ENCODE data around the gene CDKN2B.

GRCh38 chr9:21972361-21972760, 36.7 kb downstream of the CDKN2B start:
- TF ChIP-seq CTCF (IDR thresholded peaks at IDR 0.05) (no peak), POLR2A (IDR thresholded peaks at IDR 0.05) (no peak)
